GM18870 (cell line): ENCODE data around the gene OR51B4.
"Not testable (repeated sequence)": the region's sequence is repeated elsewhere in the genome, so short reads cannot be mapped to it uniquely, and the experiment has no call there.

Source experiments
- ATAC-seq: cut with Tn5 transposase; IDR thresholded peaks from one replicate; pipeline ENCODE4 v1.9.1; 2021; ENCODE audit warnings: moderate library complexity; ENCODE audit not compliant: unreplicated experiment

OR51B4 gene

DNA sequence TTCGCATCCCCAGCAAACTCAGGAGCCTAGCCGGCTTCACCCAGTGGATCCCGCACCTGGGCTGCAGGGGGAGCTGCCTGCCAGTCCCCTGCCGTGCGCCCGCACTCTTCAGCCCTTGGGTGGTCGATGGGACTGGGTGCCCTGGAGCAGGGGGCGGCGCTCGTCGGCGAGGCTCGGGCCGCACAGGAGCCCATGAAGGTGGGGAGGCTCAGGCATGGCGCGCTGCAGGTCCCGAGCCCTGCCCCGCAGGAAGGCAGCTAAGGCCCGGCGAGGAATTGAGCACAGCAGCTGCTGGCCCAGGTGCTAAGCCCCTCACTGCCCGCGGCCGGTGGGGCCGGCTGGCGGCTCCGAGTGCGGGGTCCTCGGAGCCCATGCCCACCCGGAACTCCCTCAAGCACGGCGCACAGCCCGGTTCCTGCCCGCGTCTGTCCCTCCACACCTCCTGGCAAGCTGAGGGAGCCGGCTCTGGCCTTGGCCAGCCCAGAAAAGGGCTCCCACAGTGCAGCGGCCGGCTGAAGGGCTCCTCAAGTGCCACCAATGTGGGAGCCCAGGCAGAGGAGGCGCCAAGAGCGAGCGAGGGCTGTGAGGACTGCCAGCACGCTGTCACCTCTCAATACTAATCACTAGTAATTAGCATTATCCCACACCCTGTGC is 7.3 kb downstream of the OR51B4 start:
- ATAC-seq, result not testable (repeated sequence)

DNA sequence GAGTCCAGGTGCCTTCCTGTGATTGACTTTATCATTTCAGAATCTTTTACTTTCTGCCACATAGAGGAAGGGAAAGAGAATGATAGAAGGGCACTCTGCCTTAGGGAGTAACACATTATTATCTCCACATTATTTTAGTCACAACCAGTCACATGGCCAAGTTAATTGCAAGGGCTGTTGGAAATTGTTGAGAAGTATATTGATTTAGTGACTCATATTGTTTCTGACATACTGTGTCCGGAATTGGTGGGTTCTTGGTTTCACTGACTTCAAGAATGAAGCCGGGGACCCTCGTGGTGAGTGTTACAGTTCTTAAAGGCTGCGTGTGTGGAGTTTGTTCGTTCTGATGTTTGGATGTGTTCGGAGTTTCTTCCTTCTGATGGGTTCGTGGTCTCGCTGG is 8.7 kb downstream of the OR51B4 start:
- ATAC-seq, result no peak

DNA sequence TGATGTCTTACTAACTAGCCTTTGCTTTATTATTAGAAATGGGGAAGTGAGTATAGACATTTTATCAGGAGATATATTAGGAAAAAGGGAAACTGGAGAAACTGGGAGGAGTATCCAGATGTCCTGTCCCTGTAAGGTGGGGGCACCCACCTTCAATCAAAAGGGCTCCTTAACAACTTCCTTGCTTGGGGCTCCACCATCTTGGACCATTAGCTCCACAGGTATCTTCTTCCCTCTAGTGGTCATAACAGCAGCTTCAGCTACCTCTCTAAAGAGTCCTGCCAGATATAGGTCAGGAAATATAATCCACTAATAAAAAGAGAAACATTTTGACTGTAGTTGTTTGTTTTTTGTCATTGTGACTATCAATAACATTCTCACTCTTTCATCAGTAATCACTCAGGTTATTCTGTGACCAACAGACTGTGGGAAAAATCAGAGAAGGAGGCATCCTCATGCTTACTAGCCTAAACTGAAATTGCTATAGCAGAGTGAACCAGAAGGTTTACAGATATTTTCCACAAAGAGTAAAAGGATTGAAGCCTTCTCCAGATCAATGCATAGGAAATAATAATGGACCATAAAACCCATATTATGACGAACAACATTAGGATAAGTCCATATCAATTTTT is 10.4 kb downstream of the OR51B4 start:
- ATAC-seq, result peak; percentile 91

DNA sequence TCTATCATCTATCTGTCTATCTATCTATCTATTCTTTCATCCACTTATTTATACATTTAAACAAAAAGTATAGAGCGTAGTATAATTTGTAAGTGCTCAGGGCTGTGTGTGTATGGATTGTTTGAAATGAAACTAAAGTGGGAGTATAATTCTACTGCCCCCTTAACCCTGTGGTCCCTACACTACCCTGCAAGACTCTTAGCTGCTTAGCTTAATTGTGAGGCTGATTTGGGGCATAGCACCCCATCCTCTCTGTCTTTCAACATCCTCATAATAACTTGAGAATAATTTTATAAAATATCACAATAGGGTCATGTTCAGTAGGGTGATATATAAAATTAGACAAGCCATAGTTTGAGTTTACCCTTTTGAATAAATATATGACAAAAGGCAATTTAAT is 11.6 kb downstream of the OR51B4 start:
- ATAC-seq, result no peak

DNA sequence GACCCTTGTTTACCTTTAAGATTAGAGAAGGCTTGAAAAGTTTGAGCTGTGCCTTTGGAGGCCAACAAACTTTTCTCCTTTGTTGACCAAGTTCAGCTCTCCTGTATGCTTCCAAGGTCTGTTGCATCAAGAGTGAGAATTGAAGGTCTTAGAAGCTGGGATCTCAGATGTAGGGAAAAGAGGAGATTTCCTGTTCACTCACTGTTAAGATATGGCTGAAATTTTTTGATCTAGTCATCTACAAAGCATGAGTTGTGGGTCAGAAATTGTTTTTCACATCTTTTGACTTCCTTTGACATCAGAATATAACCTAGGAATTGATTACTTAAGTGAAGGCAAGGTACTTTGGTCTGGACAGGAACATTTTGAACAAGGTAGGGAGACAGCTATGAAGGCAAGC is 12.1 kb downstream of the OR51B4 start:
- no peak for ATAC-seq

DNA sequence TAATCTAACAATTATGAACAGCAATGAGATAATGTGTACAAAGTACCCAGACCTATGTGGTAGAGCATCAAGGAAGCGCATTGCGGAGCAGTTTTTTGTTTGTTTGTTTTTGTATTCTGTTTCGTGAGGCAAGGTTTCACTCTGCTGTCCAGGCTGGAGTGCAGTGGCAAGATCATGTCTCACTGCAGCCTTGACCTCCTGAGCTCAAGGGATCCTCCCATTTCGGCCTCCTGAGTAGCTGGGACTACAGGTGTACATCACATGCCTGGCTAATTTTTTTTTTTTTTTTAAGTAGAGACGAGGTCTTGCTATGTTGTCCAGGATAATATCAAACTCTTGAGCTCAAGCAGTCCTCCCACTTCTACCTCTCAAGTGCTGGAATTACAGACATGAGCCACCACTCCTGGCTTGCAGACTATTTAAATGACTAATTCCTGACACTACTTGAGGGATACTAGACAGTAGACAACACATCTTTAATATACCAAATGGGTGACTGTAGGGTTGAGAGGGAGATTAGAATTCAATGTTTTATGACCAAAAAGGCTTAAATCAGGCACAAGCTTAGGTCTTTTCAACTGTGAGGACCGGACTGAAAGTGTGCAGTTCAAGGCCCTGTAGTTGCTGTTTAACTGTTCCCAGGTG is 12.7 kb downstream of the OR51B4 start:
- ATAC-seq, result no peak

DNA sequence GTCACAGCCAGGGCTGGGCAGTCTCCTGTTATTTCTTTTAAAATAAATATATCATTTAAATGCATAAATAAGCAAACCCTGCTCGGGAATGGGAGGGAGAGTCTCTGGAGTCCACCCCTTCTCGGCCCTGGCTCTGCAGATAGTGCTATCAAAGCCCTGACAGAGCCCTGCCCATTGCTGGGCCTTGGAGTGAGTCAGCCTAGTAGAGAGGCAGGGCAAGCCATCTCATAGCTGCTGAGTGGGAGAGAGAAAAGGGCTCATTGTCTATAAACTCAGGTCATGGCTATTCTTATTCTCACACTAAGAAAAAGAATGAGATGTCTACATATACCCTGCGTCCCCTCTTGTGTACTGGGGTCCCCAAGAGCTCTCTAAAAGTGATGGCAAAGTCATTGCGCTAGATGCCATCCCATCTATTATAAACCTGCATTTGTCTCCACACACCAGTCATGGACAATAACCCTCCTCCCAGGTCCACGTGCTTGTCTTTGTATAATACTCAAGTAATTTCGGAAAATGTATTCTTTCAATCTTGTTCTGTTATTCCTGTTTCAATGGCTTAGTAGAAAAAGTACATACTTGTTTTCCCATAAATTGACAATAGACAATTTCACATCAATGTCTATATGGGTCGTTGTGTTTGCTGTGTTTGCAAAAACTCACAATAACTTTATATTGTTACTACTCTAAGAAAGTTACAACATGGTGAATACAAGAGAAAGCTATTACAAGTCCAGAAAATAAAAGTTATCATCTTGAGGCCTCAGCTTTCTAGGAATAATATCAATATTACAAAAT is 13.4 kb downstream of the OR51B4 start:
- no peak for ATAC-seq

DNA sequence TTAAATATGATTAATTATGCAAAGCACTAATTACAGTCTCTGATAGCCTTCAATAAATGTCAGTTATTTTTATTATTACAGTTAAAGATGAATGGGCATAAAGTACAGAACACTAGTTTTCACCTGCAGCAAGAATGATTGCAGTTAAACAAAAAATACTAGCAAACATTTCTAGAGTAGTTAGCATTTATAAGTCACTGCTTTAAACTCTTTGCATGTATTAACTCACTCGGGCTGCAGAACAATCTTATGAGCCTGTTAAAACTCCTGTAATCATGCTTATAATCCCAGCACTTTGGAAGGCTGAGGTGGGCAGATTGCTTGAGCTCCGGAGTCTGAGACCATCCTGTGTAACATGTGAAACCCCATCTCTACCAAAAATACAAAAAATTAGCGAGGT is 14.8 kb downstream of the OR51B4 start:
- ATAC-seq, result no peak

DNA sequence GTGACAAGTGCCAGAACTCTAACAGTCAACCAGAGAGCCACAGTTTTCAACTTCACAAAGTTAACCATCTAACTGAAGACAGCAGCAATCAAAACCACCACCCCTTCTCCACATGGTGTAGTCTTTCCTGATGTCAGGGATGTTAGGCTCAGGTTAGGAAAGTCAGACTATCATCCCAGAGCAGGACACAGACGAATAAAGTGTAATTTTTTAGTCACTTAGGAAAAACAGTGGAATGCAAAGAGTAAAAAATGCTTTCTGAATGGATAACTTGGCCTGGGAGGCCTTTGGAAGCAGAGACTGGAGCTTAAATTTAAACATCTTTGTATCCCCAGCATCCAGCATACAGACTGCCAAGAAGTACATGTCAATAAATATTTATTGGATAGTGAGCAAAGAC is 15.4 kb downstream of the OR51B4 start:
- no peak for ATAC-seq

DNA sequence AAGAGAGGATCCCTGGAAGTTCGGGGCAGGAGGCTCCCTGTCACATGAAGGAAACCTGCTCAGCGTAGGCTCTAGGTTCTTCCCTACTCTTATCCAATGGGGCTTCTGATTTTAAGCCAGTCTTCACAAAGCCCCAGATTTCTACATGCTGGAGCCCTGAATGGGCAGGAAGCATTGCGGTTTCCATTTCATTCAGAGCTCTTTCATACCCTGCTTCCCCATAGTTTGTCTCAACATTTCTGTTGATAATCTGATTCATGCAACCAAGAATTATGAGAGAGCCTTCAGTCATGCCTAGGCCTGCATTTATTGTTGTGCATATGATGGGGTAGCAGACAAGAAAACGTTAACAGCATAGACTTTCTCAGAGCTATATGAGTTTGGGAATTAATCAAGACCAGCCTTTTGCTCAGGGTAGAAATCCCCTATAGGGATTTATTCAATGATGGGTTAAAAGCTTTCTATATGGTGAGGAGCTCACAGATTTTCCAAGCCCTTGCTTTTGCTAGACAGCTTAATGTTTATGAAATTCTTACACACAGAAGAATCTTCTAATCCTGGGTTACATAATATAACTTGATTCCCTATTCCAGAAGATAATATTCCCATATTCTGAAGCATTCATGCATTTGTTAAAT is 15.9 kb downstream of the OR51B4 start:
- no peak for ATAC-seq

DNA sequence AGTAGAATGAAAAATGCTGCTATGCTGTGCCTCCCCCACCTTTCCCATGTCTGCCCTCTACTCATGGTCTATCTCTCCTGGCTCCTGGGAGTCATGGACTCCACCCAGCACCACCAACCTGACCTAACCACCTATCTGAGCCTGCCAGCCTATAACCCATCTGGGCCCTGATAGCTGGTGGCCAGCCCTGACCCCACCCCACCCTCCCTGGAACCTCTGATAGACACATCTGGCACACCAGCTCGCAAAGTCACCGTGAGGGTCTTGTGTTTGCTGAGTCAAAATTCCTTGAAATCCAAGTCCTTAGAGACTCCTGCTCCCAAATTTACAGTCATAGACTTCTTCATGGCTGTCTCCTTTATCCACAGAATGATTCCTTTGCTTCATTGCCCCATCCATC is 17.1 kb downstream of the OR51B4 start:
- no peak for ATAC-seq

DNA sequence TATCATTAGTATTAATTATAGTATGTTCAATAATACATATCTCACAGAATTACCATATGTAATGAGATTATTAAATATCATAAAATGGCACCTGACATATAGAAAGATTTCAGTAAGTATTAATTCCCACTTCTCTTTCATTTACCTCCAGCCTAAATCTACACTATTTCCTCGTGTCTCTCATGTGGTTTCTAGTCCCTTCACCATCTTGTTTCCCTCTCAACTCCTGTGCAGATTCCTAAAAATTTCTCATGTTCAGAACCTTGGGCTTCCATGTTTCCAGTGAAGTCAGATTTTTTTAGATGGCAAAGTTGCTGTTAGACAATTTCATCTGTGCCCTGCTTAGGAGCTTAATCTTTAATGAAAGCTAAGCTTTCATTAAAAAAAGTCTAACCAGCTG is 17.9 kb downstream of the OR51B4 start:
- no peak for ATAC-seq

DNA sequence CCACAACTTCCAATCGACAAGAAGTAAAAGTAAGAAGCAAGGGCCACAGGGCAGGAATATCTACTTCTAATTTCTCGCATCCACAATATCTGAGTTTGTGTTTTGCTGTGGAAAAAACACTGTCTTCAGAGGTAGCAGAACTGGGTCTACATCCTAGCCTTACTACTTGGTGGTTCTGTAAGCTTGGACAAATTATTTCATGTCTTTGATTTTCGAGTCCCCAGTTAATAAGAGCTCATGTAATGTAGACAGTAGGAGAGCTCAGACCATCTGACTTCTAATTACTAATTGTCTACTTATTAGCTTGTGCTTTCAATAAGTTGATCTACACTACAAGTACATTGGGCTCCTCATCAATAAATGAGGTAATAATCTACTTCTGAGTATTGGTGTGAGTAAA is 18.7 kb downstream of the OR51B4 start:
- no peak for ATAC-seq

DNA sequence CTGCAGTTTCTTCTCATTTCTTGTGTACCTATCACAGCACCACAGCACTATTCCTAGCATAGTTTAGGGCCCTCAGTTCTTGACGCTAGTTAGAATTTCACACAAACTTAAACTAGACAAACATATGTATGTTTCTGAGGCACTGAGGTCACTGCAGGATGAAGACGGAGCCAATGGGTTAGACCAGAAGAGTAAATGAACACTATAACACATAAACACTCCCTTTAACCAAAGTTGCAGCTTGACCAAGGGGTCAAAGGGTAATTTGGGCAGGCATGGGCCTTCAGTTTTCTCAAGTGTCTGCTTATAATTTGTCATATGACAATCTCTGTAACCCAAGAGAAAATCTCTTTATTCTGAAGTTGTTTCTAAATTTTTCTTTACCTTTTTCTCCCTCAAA is 19.1 kb downstream of the OR51B4 start:
- no peak for ATAC-seq

DNA sequence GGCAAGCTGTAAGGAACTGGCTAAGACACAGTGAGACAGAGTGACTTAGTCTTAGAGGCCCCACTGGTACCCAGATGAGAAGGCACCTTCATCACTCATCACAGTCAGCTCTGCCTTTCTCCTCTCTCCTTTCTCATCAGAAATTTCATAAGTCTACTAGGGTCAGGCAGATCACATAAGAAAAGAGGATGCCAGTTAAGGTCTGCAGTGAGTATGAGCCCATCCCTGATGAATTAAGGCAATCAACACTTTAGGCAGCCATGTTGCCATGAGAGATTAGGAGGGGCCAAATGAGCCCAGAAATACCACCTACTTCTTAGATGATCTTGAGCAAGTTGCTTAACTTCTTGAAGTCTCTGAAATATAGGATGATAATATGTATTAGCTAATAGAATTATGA is 20.1 kb downstream of the OR51B4 start:
- ATAC-seq, result no peak

DNA sequence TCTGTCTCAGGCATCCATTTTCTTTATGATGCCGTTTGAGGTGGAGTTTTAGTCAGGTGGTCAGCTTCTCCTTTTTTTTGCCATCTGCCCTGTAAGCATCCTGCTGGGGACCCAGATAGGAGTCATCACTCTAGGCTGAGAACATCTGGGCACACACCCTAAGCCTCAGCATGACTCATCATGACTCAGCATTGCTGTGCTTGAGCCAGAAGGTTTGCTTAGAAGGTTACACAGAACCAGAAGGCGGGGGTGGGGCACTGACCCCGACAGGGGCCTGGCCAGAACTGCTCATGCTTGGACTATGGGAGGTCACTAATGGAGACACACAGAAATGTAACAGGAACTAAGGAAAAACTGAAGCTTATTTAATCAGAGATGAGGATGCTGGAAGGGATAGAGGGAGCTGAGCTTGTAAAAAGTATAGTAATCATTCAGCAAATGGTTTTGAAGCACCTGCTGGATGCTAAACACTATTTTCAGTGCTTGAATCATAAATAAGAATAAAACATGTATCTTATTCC is 21.1 kb downstream of the OR51B4 start:
- peak; percentile 91 for ATAC-seq

DNA sequence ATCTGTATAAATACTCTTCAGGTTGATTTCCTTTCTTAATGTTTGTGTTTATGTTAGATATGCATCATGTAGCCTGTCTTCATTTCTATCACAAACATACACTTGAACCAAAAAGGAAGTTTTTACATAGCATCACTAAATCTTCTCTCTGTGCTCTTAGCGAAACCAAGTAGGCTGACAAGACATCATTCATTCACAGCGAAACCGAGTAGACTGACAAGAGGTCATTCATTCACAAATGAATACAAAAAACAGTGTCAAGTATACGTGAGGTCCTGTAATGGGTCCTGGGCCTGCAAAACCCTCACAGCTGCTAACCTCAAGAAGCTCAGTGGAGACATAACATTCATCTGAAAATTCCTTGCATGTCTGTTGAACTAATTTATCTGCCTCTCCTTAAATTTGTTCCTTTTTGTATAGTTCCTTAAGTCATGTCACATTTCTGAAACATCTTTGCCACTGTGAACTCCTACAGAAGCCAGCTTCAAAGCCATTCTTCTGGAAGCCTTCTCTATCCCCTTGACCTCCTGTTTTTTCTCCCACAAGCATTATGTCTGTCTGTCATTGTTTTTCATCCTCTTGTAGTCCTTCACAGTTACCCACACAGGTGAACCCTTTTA is 22.2 kb downstream of the OR51B4 start:
- no peak for ATAC-seq

DNA sequence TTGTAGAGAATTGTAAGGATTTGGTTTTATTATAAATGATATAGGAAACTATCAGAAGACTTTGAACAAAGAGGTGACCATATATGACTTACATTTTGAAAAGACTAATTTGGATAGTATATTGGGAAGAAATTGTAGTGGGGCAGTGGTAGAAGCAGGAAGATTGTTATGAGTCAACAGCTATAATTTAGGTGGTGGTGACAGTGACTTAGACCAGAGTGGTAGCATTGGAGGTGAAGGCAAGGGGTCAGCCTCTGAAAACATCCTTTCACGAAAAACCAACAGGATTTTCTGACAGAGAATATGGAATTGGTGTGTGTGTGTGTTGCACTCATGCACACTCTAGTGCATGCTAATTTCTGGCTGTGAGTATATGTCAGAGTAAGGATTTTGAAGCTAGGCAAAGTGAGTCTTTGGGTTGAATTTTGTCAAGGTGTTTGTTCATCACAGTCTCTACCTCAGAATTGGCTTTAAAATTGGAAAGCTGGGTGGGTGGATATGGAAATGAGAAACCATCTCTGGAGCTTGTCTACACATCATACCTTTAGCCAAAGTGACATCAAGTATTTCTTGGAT is 23.9 kb downstream of the OR51B4 start:
- peak; percentile 68 for ATAC-seq

DNA sequence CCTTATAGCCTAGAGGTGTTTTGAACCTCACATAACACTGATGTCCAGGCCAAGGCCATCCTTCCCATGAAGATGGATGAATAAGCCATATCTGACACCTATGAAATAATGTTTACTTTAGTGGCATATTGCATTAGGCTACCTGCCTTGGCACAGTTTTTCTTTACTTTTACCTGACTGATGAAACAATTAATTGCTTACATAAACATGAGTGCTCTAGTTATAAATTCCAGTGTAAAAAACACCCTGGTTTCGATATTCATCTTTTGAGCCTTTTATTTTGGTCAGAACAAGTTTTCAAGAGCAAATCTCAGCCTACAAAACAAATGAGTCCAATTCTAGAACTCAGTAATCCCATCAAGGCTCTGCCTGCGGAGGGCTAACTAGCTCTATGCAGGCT is 25.0 kb downstream of the OR51B4 start:
- ATAC-seq, result no peak
